ENCODE measurements around the gene DUSP9.

DUSP9 gene

GRCh38 chrX:153610836-153611213 is 36.2 kb upstream of the DUSP9 start:
- H3K9me3 Mint-ChIP-seq (ENCODE audit: low read depth): no peaks in the 10 kb centered on the region
- H3K36me3 Mint-ChIP-seq: no peaks in the 10 kb centered on the region
- no peak overlapping the region for H3K4me3 Mint-ChIP-seq
- H3K4me1 Mint-ChIP-seq (ENCODE audit: low read depth): peaks cover 14% of the 10 kb centered on the region
- H3K27me3 Mint-ChIP-seq: no peaks in the 10 kb centered on the region
- H3K27ac Mint-ChIP-seq: no peak overlapping the region

DNA sequence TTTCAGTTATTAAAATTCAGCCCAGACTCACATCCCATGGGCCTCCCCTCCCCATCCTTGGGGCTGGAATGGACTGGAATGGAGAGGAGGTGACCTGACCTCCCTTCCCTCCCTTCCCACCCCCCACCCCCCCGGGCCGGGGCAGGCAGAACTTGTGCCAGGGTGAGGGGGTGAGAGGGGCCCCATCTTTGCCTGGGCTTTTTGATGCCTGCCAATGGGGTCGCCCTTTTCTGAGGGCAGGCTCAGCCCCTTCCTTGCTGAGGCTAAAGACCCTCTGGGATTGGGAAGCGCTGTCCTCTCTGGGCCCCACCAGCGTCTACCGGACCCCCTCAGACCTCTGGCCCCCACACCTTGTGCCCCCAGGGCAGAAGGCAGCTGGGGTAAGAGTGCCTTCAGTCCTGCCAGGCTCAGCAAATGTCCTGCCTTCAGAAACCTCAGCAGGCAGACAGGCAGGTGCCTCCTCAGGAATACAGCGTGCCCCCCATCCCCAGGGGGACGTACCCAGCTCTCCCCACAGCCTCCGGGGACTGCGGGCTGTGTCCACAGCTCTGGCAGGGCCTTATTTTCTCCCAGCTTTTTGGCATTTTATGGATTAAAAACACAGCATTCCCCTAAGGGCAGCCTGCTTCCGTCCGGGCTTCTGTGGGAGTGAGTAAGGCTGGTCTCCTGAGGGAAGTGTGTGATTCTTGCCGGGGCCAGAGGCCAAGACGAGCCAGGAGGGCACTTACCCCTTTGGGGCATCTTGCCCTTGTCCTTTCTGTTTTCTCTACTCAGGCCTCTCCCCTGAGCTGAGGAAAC is 35.5 kb upstream of the DUSP9 start:
- Mint-ChIP-seq H3K36me3 (no peaks in the 10 kb centered on the region), H3K27me3 (no peaks in the 10 kb centered on the region), H3K4me3 (no peak overlapping the region), H3K27ac (no peak overlapping the region), H3K9me3 (ENCODE audit: low read depth) (no peaks in the 10 kb centered on the region), H3K4me1 (ENCODE audit: low read depth) (peaks cover 14% of the 10 kb centered on the region)

- H3K27ac Mint-ChIP-seq: no peak overlapping the region
- H3K9me3 Mint-ChIP-seq (ENCODE audit: low read depth): no peaks in the 10 kb centered on the region
- peaks cover 14% of the 10 kb centered on the region for H3K4me1 Mint-ChIP-seq (ENCODE audit: low read depth)
- H3K27me3 Mint-ChIP-seq: no peaks in the 10 kb centered on the region
- H3K4me3 Mint-ChIP-seq: no peak overlapping the region
- H3K36me3 Mint-ChIP-seq: no peaks in the 10 kb centered on the region
Measured at GRCh38 chrX:153612413-153612812, 34.6 kb upstream of the DUSP9 start.

DNA sequence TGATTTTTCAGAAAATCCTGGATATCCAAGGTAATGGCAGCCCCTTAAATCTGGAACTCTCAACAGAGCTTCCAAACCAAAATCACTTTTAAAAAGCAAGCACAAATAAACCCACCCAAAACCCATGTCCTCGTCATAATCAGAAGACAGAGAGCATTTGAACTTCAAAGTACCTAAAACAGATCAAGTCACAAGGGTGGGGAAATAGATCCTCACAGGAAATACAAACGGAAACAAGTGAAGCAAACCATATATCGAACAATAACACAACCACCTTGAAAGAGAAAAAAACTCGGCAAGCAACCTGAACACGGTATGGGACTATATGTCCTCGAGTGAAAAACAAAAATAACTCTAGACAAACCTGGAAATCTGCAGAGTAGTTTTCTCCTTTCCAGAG is 32.2 kb upstream of the DUSP9 start:
- Mint-ChIP-seq H3K27ac (no peak overlapping the region), H3K27me3 (no peaks in the 10 kb centered on the region), H3K4me3 (peak overlapping the region; percentile 30), H3K36me3 (no peaks in the 10 kb centered on the region), H3K9me3 (ENCODE audit: low read depth) (no peaks in the 10 kb centered on the region), H3K4me1 (ENCODE audit: low read depth) (peaks cover 9% of the 10 kb centered on the region)

- Mint-ChIP-seq H3K27me3 (no peaks in the 10 kb centered on the region), H3K4me1 (ENCODE audit: low read depth) (no peaks in the 10 kb centered on the region), H3K27ac (no peak overlapping the region), H3K4me3 (no peak overlapping the region), H3K36me3 (no peaks in the 10 kb centered on the region), H3K9me3 (ENCODE audit: low read depth) (no peaks in the 10 kb centered on the region)
Measured at GRCh38 chrX:153620576-153620975, 26.4 kb upstream of the DUSP9 start.

DNA sequence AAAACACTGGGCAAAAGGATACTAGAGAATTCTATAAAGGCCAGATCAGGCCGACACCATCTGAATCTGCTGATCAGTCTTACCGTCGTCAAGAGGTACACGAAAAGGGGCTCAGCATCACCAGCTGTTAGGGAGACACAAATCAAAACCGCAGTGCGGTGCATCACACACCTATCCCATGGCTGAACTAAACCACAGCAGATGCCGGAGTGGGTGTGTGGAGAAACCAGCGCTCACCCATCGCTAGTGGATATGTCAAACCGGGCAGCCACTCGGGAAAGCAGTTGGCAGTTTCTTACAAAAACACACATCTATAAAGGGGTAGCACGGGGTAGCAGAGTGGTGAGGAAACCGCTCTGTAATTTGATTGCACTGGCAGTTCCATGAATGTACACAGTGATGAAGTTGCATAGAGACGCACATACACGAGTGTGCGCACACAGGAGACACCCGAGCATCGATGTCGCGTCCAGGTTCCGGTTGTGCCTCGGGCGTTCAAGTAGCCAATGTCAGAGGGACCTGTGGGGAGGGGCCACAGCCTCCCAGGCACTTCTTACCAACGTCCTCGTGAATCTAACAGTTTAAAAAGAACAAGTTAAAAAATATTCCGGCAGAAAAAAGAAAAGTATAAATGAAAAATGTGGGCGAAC is 24.9 kb upstream of the DUSP9 start:
- H3K27ac Mint-ChIP-seq: no peak overlapping the region
- H3K4me3 Mint-ChIP-seq: no peak overlapping the region
- no peaks in the 10 kb centered on the region for H3K36me3 Mint-ChIP-seq
- no peaks in the 10 kb centered on the region for H3K4me1 Mint-ChIP-seq (ENCODE audit: low read depth)
- no peaks in the 10 kb centered on the region for H3K9me3 Mint-ChIP-seq (ENCODE audit: low read depth)
- H3K27me3 Mint-ChIP-seq: no peaks in the 10 kb centered on the region

GRCh38 chrX:153622661-153623309 is 24.2 kb upstream of the DUSP9 start:
- H3K4me3 Mint-ChIP-seq: no peak overlapping the region
- H3K27ac Mint-ChIP-seq: no peak overlapping the region
- no peaks in the 10 kb centered on the region for H3K4me1 Mint-ChIP-seq (ENCODE audit: low read depth)
- no peaks in the 10 kb centered on the region for H3K27me3 Mint-ChIP-seq
- no peaks in the 10 kb centered on the region for H3K36me3 Mint-ChIP-seq
- H3K9me3 Mint-ChIP-seq (ENCODE audit: low read depth): no peaks in the 10 kb centered on the region

DNA sequence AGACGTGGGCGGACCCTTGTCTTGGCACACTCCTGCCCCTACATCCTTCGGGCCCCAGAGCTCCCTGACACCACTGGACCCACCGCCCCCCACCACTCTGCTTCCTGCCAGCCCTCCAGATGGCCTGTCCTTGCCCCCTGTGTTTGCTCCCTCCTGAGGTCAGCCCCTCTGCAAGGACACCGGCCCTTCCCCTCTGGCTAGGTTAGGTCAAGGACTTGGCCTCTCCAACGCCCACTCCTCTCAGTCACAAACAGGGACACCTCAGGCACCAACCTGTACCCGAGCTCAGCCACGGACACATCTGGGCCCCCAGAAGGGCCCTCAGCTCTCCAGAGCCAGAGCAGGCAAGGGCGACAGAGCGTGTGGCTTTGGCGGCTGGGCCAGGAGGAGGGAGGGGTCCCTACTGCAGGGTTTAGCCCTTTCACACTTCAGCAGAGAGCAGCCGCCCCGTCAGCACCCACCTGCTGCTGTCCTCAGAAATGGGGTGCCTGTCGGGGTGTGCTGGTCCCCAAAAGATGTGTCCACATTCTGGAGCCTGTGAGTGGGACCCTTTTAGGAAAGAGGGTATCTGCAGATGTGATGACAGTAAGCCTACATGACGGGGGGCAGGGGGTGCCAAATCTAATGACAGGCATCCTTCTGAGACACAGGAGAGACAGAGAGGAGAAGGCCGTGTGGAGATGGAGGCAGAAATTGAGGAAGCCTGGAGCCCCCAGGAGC is 23.5 kb upstream of the DUSP9 start:
- Mint-ChIP-seq H3K36me3 (no peaks in the 10 kb centered on the region), H3K27ac (no peak overlapping the region), H3K4me3 (no peak overlapping the region), H3K4me1 (ENCODE audit: low read depth) (no peaks in the 10 kb centered on the region), H3K27me3 (no peaks in the 10 kb centered on the region), H3K9me3 (ENCODE audit: low read depth) (no peaks in the 10 kb centered on the region)

- Mint-ChIP-seq H3K9me3 (ENCODE audit: low read depth) (no peaks in the 10 kb centered on the region), H3K27me3 (no peaks in the 10 kb centered on the region), H3K27ac (no peak overlapping the region), H3K36me3 (no peaks in the 10 kb centered on the region), H3K4me1 (ENCODE audit: low read depth) (no peaks in the 10 kb centered on the region), H3K4me3 (no peak overlapping the region)
Measured at GRCh38 chrX:153624196-153625091, 22.6 kb upstream of the DUSP9 start.

DNA sequence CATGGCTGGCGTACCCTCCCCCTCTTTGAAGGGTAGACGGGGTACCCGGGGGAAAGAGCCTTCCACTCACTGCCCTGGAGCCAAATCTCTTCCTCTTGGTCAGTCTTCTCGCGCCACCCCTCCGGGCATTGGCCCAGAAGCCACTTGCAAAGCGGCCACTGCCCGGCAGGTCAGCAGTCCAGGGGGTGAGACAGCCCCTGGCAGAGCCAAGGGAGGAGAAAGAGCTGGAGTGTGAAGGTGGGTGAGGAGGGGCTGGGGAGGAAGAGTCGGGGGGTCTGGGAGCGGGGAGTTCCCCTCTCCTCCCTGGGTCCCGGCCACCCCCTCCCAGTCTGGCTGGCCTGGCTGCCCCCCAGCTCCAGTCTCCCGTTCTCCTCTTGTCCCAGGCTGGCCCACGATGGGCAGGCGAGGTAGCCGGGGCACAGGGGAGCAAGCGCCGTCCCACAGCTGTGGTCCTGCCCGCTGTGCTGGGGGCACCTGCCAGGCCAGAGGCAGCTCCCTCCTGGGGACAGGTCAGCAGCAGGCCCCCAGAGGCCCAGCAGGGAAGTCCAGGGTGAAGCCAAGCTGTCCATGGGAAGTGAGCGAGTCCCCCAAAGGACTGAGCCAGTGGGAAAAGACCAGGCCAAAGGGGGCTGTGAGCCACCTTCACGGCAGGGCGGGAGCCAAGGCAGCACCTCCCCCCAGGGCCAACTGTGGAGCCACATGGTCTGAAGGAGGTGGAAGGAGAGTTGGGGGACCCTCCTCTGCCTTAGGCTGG is 21.6 kb upstream of the DUSP9 start:
- no peak overlapping the region for H3K27ac Mint-ChIP-seq
- H3K36me3 Mint-ChIP-seq: no peaks in the 10 kb centered on the region
- H3K4me1 Mint-ChIP-seq (ENCODE audit: low read depth): no peaks in the 10 kb centered on the region
- no peak overlapping the region for H3K4me3 Mint-ChIP-seq
- no peaks in the 10 kb centered on the region for H3K27me3 Mint-ChIP-seq
- no peaks in the 10 kb centered on the region for H3K9me3 Mint-ChIP-seq (ENCODE audit: low read depth)

GRCh38 chrX:153626025-153626633 is 20.9 kb upstream of the DUSP9 start:
- H3K27me3 Mint-ChIP-seq: peaks cover under 1% of the 10 kb centered on the region
- no peak overlapping the region for H3K4me3 Mint-ChIP-seq
- no peaks in the 10 kb centered on the region for H3K9me3 Mint-ChIP-seq (ENCODE audit: low read depth)
- no peaks in the 10 kb centered on the region for H3K4me1 Mint-ChIP-seq (ENCODE audit: low read depth)
- H3K27ac Mint-ChIP-seq: no peak overlapping the region
- H3K36me3 Mint-ChIP-seq: no peaks in the 10 kb centered on the region

- no peaks in the 10 kb centered on the region for H3K9me3 Mint-ChIP-seq (ENCODE audit: low read depth)
- H3K27me3 Mint-ChIP-seq: peaks cover 2% of the 10 kb centered on the region
- no peak overlapping the region for H3K27ac Mint-ChIP-seq
- H3K4me1 Mint-ChIP-seq (ENCODE audit: low read depth): no peaks in the 10 kb centered on the region
- no peaks in the 10 kb centered on the region for H3K36me3 Mint-ChIP-seq
- H3K4me3 Mint-ChIP-seq: no peak overlapping the region
Measured at GRCh38 chrX:153626863-153627674, 19.9 kb upstream of the DUSP9 start.

- H3K4me3 Mint-ChIP-seq: no peak overlapping the region
- no peak overlapping the region for H3K27ac Mint-ChIP-seq
- H3K9me3 Mint-ChIP-seq (ENCODE audit: low read depth): no peaks in the 10 kb centered on the region
- peaks cover 2% of the 10 kb centered on the region for H3K27me3 Mint-ChIP-seq
- H3K4me1 Mint-ChIP-seq (ENCODE audit: low read depth): no peaks in the 10 kb centered on the region
- H3K36me3 Mint-ChIP-seq: no peaks in the 10 kb centered on the region
Measured at GRCh38 chrX:153627675-153628111, 19.3 kb upstream of the DUSP9 start.

All from activated naive CD8-positive, alpha-beta T cell (primary cell).